ENCODE results near the gene RPL39L. TPM values are rescaled to one million over a fixed set of nuclear protein-coding genes. Genes with fewer than 3 reads are reported as not detected.
A peak's percentile ranks its signal among the peaks of the same experiment; 100 is the strongest.

The RPL39L gene
- total and polyA plus RNA-seq, 2 of the 13 experiments (the other 11 are each of a cell fraction or from before 2014, with no cell fraction given): not detected

GRCh38 chr3:187072102-187072501, 67.2 kb downstream of the RPL39L start:
- FAIRE-seq (no peak), ATAC-seq (peak; percentile 53), DNase-seq (ENCODE audit: low spot score) (no peak)
- ChIA-PET POLR2A (no interaction called here), CTCF (ENCODE audit: low intra/inter-chr PET ratio, low total read pairs) (no interaction called here)
- intact Hi-C loops (cut with micrococcal nuclease; ENCODE audit: unreplicated experiment): no loop called here
- Histone ChIP-seq H2AFZ (ENCODE audit: low read length) (no peak overlapping the region), H3K9ac (ENCODE audit: insufficient read depth, low read depth, low read length) (no peak overlapping the region), H3K4me1 (ENCODE audit: insufficient read depth, low read length) (peaks cover 46% of the 10 kb centered on the region), H3K27ac (ENCODE audit: extremely low read length, insufficient read depth, low read length) (peak overlapping the region; percentile 21), H4K20me1 (ENCODE audit: insufficient read depth, low read length) (peaks cover 16% of the 10 kb centered on the region), H3K79me2 (ENCODE audit: insufficient read depth, low read length) (peaks cover 15% of the 10 kb centered on the region), H3K9me3 (ENCODE audit: low read length) (no peaks in the 10 kb centered on the region), H3K36me3 (replicated peaks in 1 of 2; ENCODE audit: control insufficient read depth in 1 of 2, insufficient read depth in 2 of 2, low read length in 2 of 2) (peaks cover 50 to 86% of the 10 kb centered on the region in 2 experiments), H3K4me3 (replicated peaks in 1 of 3; ENCODE audit: insufficient read depth in 1 of 3, low read depth in 2 of 3, low read length in 3 of 3) (no peak overlapping the region), H3K27me3 (ENCODE audit: control insufficient read depth in 1 of 2, insufficient read depth in 2 of 2, low read length in 2 of 2) (no peaks in the 10 kb centered on the region), H3K4me2 (ENCODE audit: low read depth, low read length) (no peak overlapping the region)
- 81% methylated on average over 3 of the region's 3 CpGs for WGBS (ENCODE audit: low lambda C conversion rate)
- TF ChIP-seq ZNF687 (CRISPR knock-in tag; IDR thresholded peaks at IDR 0.05) (0 out of 2 replicates have a peak, but pooled peaks have one; percentile 13), ZNF597 (CRISPR knock-in tag; IDR thresholded peaks at IDR 0.05) (no peak)
- no TSS peak for BruUV-seq (replicated peaks)
- in situ Hi-C loops (cut with HindIII; ENCODE audit: extremely low pct_ligation_motif_present, low pct_unique_long_range_greater_than_20kb): no loop called here

Other genes with a start within 250 kb of the RPL39L start
- gene ST6GAL1, start 209.0 kb downstream of the RPL39L start, total RNA-seq (2016; rRNA removed; fragmentation: Illumina TruSeq; extraction: Trizol): 62.1 and 79.9 TPM in 2 replicates
- 163 and 164 TPM in 2 replicates for gene ST6GAL1, start 209.0 kb downstream of the RPL39L start, polyA plus RNA-seq (2011; rRNA removed)
- not detected in 2 replicates for gene RTP1, start 58.0 kb upstream of the RPL39L start, total RNA-seq (2016; rRNA removed; fragmentation: Illumina TruSeq; extraction: Trizol)
- gene RTP1, start 58.0 kb upstream of the RPL39L start, polyA plus RNA-seq (2011; rRNA removed): not detected in 2 replicates
- gene MASP1, start 152.2 kb upstream of the RPL39L start, total RNA-seq (2016; rRNA removed; fragmentation: Illumina TruSeq; extraction: Trizol): 9.3 and 10.8 TPM in 2 replicates
- 56.0 and 101 TPM in 2 replicates for gene MASP1, start 152.2 kb upstream of the RPL39L start, polyA plus RNA-seq (2011; rRNA removed)
- gene RTP4, start 228.9 kb upstream of the RPL39L start, total RNA-seq (2016; rRNA removed; fragmentation: Illumina TruSeq; extraction: Trizol): 0.62 and 0.83 TPM in 2 replicates
- 0.08 and 0.11 TPM in 2 replicates for gene RTP4, start 228.9 kb upstream of the RPL39L start, polyA plus RNA-seq (2011; rRNA removed)

Measured in HepG2 (cell line).